ENCODE measurements around the gene SCAANT1.

The SCAANT1 gene

GRCh38 chr3:63900459-63900858, 11.7 kb downstream of the SCAANT1 start:
- H3K36me3 ChIP-seq (replicated peaks): peaks cover 12% of the 10 kb centered on the region
- peak in 1 of 2 experiments; percentile 35 for DNase-seq (ENCODE audit: low spot score in 2 of 2)
- in situ Hi-C loops (cut with MboI; ENCODE audit: low sequenced_read_pairs): no loop called here

GRCh38 chr3:63900010-63900409, 12.2 kb downstream of the SCAANT1 start:
- in situ Hi-C loops (cut with MboI; ENCODE audit: low sequenced_read_pairs): no loop called here
- Histone ChIP-seq H3K4me3 (no peak overlapping the region), H3K36me3 (replicated peaks) (peaks cover 12% of the 10 kb centered on the region), H3K9me3 (no peaks in the 10 kb centered on the region), H3K27me3 (ENCODE audit: low read depth) (no peaks in the 10 kb centered on the region), H3K4me1 (no peaks in the 10 kb centered on the region)
- no peak for DNase-seq (ENCODE audit: low spot score in 2 of 2)

More at GRCh38 chr3:63900459-63900858, 11.7 kb downstream of the SCAANT1 start:
- Histone ChIP-seq H3K9me3 (no peaks in the 10 kb centered on the region), H3K4me1 (no peaks in the 10 kb centered on the region), H3K4me3 (no peak overlapping the region), H3K27me3 (ENCODE audit: low read depth) (no peaks in the 10 kb centered on the region)

- H3K4me1 ChIP-seq: no peaks in the 10 kb centered on the region
These were observed 15.7 kb downstream of the SCAANT1 start for GRCh38 chr3:63896332-63897030.

GRCh38 chr3:63895422-63896189, 16.6 kb downstream of the SCAANT1 start:
- DNase-seq (ENCODE audit: low spot score in 2 of 2): no peak
- in situ Hi-C loops (cut with MboI; ENCODE audit: low sequenced_read_pairs): no loop called here
- no peaks in the 10 kb centered on the region for H3K9me3 ChIP-seq
- H3K4me3 ChIP-seq: no peak overlapping the region
- no peaks in the 10 kb centered on the region for H3K4me1 ChIP-seq
- H3K27me3 ChIP-seq (ENCODE audit: low read depth): no peaks in the 10 kb centered on the region
- H3K36me3 ChIP-seq (replicated peaks): peaks cover 12% of the 10 kb centered on the region

More at GRCh38 chr3:63896332-63897030, 15.7 kb downstream of the SCAANT1 start:
- Histone ChIP-seq H3K9me3 (no peaks in the 10 kb centered on the region), H3K27me3 (ENCODE audit: low read depth) (no peaks in the 10 kb centered on the region), H3K4me3 (no peak overlapping the region), H3K36me3 (replicated peaks) (peaks cover 12% of the 10 kb centered on the region)
- no peak for DNase-seq (ENCODE audit: low spot score in 2 of 2)
- in situ Hi-C loops (cut with MboI; ENCODE audit: low sequenced_read_pairs): no loop called here

- Histone ChIP-seq H3K4me3 (no peak overlapping the region), H3K9me3 (no peaks in the 10 kb centered on the region), H3K4me1 (no peaks in the 10 kb centered on the region), H3K27me3 (ENCODE audit: low read depth) (no peaks in the 10 kb centered on the region), H3K36me3 (replicated peaks) (no peaks in the 10 kb centered on the region; the same call in 1 of the 2 replicates)
- DNase-seq (ENCODE audit: low spot score in 2 of 2): no peak
- in situ Hi-C loops (cut with MboI; ENCODE audit: low sequenced_read_pairs): no loop called here
These were observed 19.3 kb downstream of the SCAANT1 start for GRCh38 chr3:63892773-63893352.

GRCh38 chr3:63891518-63891917, 20.7 kb downstream of the SCAANT1 start:
- in situ Hi-C loops (cut with MboI; ENCODE audit: low sequenced_read_pairs): no loop called here
- H3K27me3 ChIP-seq (ENCODE audit: low read depth): no peaks in the 10 kb centered on the region

GRCh38 chr3:63886858-63887257, 25.3 kb downstream of the SCAANT1 start:
- in situ Hi-C loops (cut with MboI; ENCODE audit: low sequenced_read_pairs): no loop called here
- no peaks in the 10 kb centered on the region for H3K27me3 ChIP-seq (ENCODE audit: low read depth)
- no peak for DNase-seq (ENCODE audit: low spot score in 2 of 2)
- H3K4me3 ChIP-seq: no peak overlapping the region
- H3K9me3 ChIP-seq: no peaks in the 10 kb centered on the region
- no peaks in the 10 kb centered on the region for H3K36me3 ChIP-seq (replicated peaks)
- no peaks in the 10 kb centered on the region for H3K4me1 ChIP-seq

More at GRCh38 chr3:63891518-63891917, 20.7 kb downstream of the SCAANT1 start:
- Histone ChIP-seq H3K4me1 (no peaks in the 10 kb centered on the region), H3K9me3 (no peaks in the 10 kb centered on the region), H3K36me3 (replicated peaks) (no peaks in the 10 kb centered on the region; the same call in 1 of the 2 replicates), H3K4me3 (no peak overlapping the region)
- no peak for DNase-seq (ENCODE audit: low spot score in 2 of 2)

DNA sequence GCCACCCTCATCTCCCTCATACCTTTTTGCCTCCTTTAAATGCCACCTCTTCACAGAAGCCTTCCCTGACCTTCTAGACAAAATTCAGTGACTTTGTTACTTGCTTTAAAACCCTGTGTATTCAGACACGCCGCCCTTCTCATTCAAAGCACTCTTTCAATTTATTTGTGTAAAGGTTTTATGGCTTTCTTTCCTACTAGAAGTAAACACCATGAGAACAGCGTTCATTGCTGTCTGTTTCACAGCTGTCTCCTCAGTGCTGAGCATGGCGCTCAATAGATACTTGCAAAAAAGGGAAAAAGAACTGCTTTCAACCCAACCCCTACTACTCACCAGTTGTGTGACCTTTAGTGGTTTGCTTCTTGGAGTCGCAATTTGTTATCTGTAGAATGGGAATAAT, 31.5 kb downstream of the SCAANT1 start:
- no peaks in the 10 kb centered on the region for H3K36me3 ChIP-seq (replicated peaks)
- peaks cover 10% of the 10 kb centered on the region for H3K4me1 ChIP-seq
- no peaks in the 10 kb centered on the region for H3K9me3 ChIP-seq
- no peaks in the 10 kb centered on the region for H3K27me3 ChIP-seq (ENCODE audit: low read depth)
- DNase-seq (ENCODE audit: low spot score in 2 of 2): no peak
- no peak overlapping the region for H3K4me3 ChIP-seq
- in situ Hi-C loops (cut with MboI; ENCODE audit: low sequenced_read_pairs): no loop called here

DNA sequence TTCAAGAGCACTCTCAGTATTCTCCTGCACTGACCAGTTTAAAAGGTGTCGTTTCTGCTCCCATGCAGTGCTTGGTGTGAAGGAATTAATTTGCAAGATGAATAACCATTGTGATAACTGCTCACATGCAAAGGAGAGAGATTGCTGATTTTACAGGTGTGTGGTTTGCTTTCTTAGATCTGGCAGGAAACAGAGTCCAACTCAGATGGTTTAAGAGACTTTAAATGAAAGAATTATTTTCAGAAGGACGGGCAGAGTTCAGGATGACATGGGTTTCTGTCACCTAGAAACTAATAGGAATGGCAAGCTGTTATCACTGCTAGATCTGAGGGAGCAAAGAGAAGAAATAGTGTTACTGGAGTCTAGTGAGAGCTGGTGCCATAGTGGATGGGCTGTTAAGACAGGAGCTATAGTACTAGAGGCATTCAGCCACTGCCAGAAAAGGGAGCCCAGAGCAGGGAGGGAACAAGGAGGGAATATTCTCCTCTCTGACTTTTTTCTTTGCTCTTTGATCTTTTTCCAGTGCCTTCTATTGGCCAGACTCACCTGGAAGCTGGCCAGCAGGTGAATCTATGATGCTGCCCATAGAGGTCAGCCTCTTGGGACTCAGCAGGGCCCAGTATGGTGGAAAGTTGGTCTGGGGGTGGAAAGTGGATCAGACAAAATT, 33.7 kb downstream of the SCAANT1 start:
- in situ Hi-C loops (cut with MboI; ENCODE audit: low sequenced_read_pairs): no loop called here
- Histone ChIP-seq H3K9me3 (no peaks in the 10 kb centered on the region), H3K27me3 (ENCODE audit: low read depth) (no peaks in the 10 kb centered on the region), H3K4me3 (no peak overlapping the region), H3K4me1 (peaks cover 10% of the 10 kb centered on the region), H3K36me3 (replicated peaks) (no peaks in the 10 kb centered on the region)
- DNase-seq (ENCODE audit: low spot score in 2 of 2): no peak

- no peak for DNase-seq (ENCODE audit: low spot score in 2 of 2)
- Histone ChIP-seq H3K27me3 (ENCODE audit: low read depth) (no peaks in the 10 kb centered on the region), H3K9me3 (no peaks in the 10 kb centered on the region), H3K4me3 (no peak overlapping the region), H3K4me1 (peaks cover 10% of the 10 kb centered on the region), H3K36me3 (replicated peaks) (no peaks in the 10 kb centered on the region)
- in situ Hi-C loops (cut with MboI; ENCODE audit: low sequenced_read_pairs): no loop called here
These were observed 34.3 kb downstream of the SCAANT1 start for GRCh38 chr3:63877737-63878393.

- no peak overlapping the region for H3K4me3 ChIP-seq
- no peak for DNase-seq (ENCODE audit: low spot score in 2 of 2)
- peaks cover 10% of the 10 kb centered on the region for H3K4me1 ChIP-seq
- no peaks in the 10 kb centered on the region for H3K36me3 ChIP-seq (replicated peaks)
- H3K9me3 ChIP-seq: no peaks in the 10 kb centered on the region
- in situ Hi-C loops (cut with MboI; ENCODE audit: low sequenced_read_pairs): no loop called here
- H3K27me3 ChIP-seq (ENCODE audit: low read depth): no peaks in the 10 kb centered on the region
These were observed 35.9 kb downstream of the SCAANT1 start for GRCh38 chr3:63876260-63876659.

- DNase-seq (ENCODE audit: low spot score in 2 of 2): no peak
- H3K4me1 ChIP-seq: peaks cover 8% of the 10 kb centered on the region
These were observed 36.7 kb downstream of the SCAANT1 start for GRCh38 chr3:63875510-63875909.

DNA sequence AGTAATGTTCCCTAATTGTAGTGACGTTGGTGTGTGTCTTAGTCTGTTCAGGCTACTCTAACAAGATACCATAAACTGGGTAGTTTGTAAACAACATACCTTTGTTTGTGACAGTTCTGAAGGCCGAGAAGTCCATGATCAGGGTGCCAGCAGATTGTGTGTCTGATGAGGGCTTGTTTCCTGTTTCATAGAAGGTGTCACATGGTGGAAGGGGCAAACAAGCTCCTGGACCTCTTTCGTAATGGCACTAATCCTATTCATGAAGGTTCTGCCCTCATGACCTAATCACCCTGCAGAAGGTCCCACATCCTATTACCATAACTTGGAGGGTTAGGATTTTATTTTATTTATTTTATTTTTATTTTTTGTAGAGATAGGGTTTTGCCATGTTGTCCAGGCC, 37.4 kb downstream of the SCAANT1 start:
- no peaks in the 10 kb centered on the region for H3K27me3 ChIP-seq (ENCODE audit: low read depth)
- in situ Hi-C loops (cut with MboI; ENCODE audit: low sequenced_read_pairs): no loop called here
- no peaks in the 10 kb centered on the region for H3K36me3 ChIP-seq (replicated peaks)
- H3K9me3 ChIP-seq: no peaks in the 10 kb centered on the region
- no peak overlapping the region for H3K4me3 ChIP-seq
- H3K4me1 ChIP-seq: peaks cover 8% of the 10 kb centered on the region
- DNase-seq (ENCODE audit: low spot score in 2 of 2): no peak

More at GRCh38 chr3:63875510-63875909, 36.7 kb downstream of the SCAANT1 start:
- no peaks in the 10 kb centered on the region for H3K9me3 ChIP-seq
- no peak overlapping the region for H3K4me3 ChIP-seq
- H3K36me3 ChIP-seq (replicated peaks): no peaks in the 10 kb centered on the region
- in situ Hi-C loops (cut with MboI; ENCODE audit: low sequenced_read_pairs): no loop called here
- H3K27me3 ChIP-seq (ENCODE audit: low read depth): no peaks in the 10 kb centered on the region

Measured in HAP-1 (cell line).